CD4-positive, alpha-beta T cell treated with Interferon alpha-2 for 1 hour (primary cell): ENCODE measurements around the gene CCR7.

Experiments used
- DNase-seq, 2 donors: peaks; one replicate each; pipeline ENCODE4 v3.0.0-alpha.2; 2020 to 2022

Gene CCR7

GRCh38 chr17:40560592-40561293, 4.5 kb downstream of the CCR7 start:
- peak; percentile 77 to 85 for DNase-seq

GRCh38 chr17:40559954-40560591, 5.2 kb downstream of the CCR7 start:
- DNase-seq, result peak; percentile 76 to 86

DNA sequence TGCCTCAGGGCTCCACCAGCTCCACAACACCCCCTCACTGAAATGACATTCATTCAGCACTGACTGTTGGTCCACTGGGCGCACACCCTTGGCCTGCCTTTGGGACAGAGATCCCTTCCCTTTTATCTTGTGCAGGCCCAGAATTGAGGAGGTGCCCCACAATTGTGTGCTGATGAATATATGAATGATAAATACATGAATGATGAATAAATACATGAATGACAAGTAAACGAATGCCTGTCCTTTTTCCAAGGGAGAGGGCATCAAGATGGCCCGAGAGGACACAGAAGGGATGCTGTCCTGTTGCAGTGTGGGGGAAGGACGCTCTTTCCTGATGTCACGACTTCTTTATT, 5.7 kb downstream of the CCR7 start:
- DNase-seq, result no peak

DNA sequence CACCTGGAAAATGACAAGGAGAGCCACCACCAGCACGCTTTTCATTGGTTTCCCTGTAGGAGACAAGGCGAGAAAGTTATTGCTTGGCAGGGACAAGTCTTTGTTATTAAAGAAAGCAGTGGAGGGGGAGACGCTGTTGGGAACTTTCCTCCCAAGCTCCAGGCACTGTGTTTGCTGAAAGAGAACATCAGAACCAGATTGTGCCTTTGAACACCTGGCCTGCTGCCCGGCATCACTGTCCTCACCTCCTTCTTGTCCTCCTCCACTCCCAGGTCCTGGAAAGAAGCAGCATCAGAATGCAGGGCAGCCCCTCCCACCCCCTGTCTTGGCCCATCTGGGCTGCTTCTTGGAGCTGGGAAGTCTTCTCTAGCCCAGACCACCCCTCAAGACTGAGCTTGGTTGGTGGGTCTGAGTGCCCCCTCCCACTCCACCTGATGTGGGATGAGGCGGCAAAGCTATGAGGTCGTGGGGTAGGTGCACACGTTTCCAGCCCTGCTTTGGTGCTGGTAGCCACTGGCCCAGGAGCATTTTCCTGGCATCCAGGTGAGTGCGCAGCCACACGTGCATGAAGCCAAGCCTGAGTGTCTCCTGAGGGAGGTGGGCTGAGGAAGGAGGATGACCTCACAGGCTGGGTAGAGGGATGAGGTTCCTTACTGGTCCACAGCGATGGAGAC, 6.2 kb downstream of the CCR7 start:
- DNase-seq, result no peak

- no peak for DNase-seq
These were observed 6.9 kb downstream of the CCR7 start for GRCh38 chr17:40558300-40558889.

DNA sequence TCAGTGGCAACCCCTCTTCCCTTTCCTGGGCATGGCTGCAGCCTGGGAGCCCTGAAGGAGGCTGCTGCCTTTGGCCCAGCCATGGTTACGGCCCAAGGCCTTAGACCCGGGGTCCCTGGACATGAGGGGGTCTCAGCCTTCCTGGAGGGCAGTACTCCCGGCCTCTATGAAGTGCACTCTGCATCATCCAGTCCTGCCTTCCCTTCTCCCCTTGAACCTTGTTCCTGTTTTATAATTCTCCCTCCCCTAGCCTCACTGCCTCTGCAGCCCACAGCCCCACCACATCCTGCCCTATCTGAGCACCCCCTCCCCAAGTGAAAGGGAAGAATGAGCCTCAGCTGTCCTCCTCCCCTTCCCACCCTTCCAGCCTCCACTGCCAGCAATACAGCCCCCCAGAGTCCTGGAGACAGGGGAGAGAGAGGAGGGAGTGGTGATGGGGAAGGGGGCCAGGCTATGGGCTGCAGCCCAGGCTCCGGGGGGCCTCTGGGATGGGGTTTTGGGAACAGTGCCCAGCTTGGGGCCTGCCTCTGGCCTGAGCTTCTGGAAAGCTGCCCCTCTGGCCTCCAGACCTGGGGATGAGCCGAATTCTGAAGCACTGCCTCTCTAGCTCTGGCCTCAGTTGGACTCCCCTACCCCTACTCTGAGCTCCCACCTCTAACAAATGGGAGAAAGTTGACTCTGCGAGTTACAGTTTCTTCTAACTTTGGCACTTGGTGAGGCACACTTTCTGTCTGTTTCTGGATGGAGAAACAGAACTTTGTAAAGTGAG, 7.6 kb downstream of the CCR7 start:
- no peak for DNase-seq

DNA sequence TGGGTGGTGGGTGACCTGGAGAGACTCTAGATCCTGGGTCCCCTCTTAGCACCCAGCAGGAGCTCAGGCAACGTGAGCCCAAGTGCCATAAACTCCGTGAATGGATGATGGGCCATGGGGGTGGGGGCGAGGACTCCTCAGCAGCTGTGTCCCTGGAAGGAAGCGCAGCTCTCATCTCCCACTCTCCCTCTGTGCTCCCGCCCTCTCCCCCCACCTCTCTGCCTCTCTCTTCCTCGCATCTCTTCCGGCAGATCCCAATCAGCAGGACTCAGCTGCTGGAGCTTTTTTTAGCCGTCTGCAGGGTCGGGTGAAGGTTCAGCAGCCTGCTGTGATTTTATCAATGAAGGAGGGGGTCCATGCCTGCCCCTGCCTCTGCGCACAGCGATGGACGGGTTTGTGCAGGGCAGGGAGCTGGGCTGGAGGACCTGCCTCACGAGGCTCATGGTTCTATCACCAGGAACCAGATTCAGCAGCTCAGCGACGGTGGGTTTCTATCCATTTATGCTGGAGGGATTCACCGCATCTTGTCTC, 8.3 kb downstream of the CCR7 start:
- no peak for DNase-seq

- DNase-seq, result no peak
These were observed 9.0 kb downstream of the CCR7 start for GRCh38 chr17:40556198-40556661.

DNA sequence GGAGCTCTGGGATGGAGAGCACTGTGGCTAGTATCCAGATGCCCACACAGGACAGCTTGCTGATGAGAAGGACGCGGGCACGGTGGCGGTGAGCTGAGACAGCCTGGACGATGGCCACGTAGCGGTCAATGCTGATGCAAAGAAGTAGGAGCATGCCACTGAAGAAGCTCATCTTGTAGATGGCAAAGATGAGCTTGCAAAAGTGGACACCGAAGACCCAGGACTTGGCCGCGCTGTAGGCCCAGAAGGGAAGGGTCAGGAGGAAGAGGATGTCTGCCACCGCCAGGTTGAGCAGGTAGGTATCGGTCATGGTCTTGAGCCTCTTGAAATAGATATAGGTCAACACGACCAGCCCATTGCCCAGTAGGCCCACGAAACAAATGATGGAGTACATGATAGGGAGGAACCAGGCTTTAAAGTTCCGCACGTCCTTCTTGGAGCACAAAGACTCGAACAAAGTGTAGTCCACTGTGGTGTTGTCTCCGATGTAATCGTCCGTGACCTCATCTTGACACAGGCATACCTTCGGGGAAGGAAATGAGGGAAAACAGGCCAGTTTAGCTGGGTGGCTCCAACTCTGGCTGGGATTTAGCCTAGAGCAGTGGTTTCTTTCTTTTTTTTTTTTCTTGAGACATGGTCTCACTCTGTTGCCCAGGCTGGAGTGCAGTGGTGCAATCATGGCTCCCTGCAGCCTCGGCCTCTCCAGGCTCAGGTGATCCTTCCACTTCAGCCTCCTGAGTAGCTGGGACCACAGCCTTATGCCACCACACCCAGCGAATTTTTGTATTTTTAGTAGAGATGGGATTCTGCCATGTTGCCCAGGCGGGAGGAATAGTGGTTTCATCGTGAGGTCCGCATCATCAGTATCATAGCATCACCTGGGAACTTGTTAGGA, 9.7 kb downstream of the CCR7 start:
- DNase-seq, result no peak

DNA sequence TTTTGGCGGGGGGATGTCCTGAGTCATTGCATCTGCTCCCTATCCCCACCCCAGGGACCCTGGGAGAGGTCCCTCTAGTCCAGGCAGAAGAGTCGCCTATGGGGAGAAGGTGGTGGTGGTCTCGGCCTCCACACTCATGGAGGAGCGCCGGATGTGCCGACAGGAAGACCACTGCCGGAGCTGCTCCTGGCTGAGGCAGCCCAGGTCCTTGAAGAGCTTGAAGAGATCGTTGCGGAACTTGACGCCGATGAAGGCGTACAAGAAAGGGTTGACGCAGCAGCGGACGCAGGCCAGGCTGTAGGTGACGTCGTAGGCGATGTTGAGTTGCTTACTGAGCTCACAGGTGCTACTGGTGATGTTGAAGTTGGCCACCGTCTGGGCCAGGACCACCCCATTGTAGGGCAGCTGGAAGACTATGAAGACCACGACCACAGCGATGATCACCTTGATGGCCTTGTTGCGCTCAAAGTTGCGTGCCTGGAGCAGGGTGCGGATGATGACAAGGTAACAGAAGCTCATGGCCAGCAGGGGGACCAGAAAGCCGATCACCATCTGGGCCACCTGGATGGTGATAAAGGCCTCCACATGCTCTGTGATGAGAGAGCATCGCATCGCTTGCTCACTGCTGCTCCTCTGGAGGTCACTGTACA, 10.5 kb downstream of the CCR7 start:
- DNase-seq, result no peak

- no peak for DNase-seq
These were observed 11.4 kb downstream of the CCR7 start for GRCh38 chr17:40553694-40554534.

GRCh38 chr17:40552806-40553693, 12.2 kb downstream of the CCR7 start:
- DNase-seq, result no peak

GRCh38 chr17:40551879-40552768, 13.1 kb downstream of the CCR7 start:
- no peak for DNase-seq

DNA sequence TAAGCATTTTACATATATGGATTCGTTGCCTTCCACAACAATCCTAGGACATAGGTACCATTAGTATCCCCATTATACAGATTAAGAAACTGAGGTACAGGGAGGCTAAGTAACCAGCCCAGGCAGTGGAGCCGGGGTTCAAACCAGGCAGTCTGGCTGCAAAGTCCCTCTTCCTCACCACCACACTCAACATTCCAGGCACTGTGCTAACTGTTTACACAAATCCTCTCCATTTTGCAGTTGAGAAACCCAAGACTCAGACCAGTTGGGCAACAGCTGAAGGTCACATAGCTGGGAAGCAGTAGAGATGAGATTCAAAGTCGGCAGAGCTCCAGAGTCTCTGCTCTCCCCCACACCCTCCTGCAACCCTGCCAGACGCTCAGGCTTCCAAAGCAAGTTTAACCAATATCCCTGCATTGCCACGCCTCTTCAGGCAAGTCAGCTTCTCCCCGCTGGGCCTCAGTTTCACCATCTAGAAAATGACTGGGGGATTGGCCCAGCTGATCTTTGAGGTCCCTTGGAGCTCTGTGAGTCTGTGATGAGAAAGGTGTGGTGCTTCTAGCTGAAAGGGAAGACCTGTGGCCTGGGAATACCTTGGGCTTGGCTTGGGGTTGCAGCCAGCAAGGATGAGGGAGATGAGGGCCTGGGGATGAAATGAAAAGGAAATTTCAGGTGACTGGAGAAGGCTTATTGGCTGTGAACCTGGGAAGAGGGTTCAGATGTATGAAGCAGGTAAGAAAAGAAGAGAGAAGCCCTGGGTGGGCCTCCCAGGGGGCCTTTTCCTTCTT, 14.0 kb downstream of the CCR7 start:
- DNase-seq, result no peak

- DNase-seq, result no peak
These were observed 14.7 kb downstream of the CCR7 start for GRCh38 chr17:40550608-40551007.

GRCh38 chr17:40548982-40549685, 16.1 kb downstream of the CCR7 start:
- DNase-seq, result no peak
